CD4-positive, alpha-beta T cell treated with Interleukin-12 subunit alpha and Interleukin-12 subunit beta, for 1 hour (primary cell): ENCODE results near the gene HDHD5.
A peak's percentile ranks its signal among the peaks of the same experiment; 100 is the strongest.
"Not testable (repeated sequence)": the region's sequence is repeated elsewhere in the genome, so short reads cannot be mapped to it uniquely, and the experiment has no call there.

Experiments
- DNase-seq: peaks from one replicate; pipeline ENCODE4 v3.0.0-alpha.2; 2020

Gene HDHD5

GRCh38 chr22:17152971-17153370 is 6.1 kb downstream of the HDHD5 start:
- DNase-seq, result no peak

- no peak for DNase-seq
Observed at GRCh38 chr22:17152340-17152739, 6.7 kb downstream of the HDHD5 start.

- DNase-seq, result no peak
Observed at GRCh38 chr22:17149076-17149815, 9.8 kb downstream of the HDHD5 start.

- DNase-seq, result not testable (repeated sequence)
Observed at GRCh38 chr22:17147458-17147857, 11.6 kb downstream of the HDHD5 start.

GRCh38 chr22:17145021-17145680 is 13.9 kb downstream of the HDHD5 start:
- no peak for DNase-seq

GRCh38 chr22:17143826-17144225 is 15.3 kb downstream of the HDHD5 start:
- DNase-seq, result no peak

GRCh38 chr22:17143101-17143500 is 16.0 kb downstream of the HDHD5 start:
- DNase-seq, result no peak

- no peak for DNase-seq
Observed at GRCh38 chr22:17140826-17141766, 18.0 kb downstream of the HDHD5 start.

GRCh38 chr22:17140022-17140421 is 19.1 kb downstream of the HDHD5 start:
- no peak for DNase-seq

GRCh38 chr22:17138513-17138912 is 20.6 kb downstream of the HDHD5 start:
- DNase-seq, result no peak

GRCh38 chr22:17137861-17138425 is 21.1 kb downstream of the HDHD5 start:
- DNase-seq, result no peak

GRCh38 chr22:17137170-17137569 is 21.9 kb downstream of the HDHD5 start:
- no peak for DNase-seq

GRCh38 chr22:17135153-17135760 is 23.8 kb downstream of the HDHD5 start:
- DNase-seq, result no peak

GRCh38 chr22:17133137-17133536 is 25.9 kb downstream of the HDHD5 start:
- no peak for DNase-seq

- no peak for DNase-seq
Observed at GRCh38 chr22:17132112-17132511, 27.0 kb downstream of the HDHD5 start.

GRCh38 chr22:17131686-17132085 is 27.4 kb downstream of the HDHD5 start:
- no peak for DNase-seq

GRCh38 chr22:17130199-17130598 is 28.9 kb downstream of the HDHD5 start:
- DNase-seq, result no peak

- no peak for DNase-seq
Observed at GRCh38 chr22:17121233-17122195, 37.6 kb downstream of the HDHD5 start, which contains the start of gene TMEM121B. TSS of gene TMEM121B (minus strand) at chr22:17121360. CDS start at chr22:17121127, 233 bp downstream.

- DNase-seq, result no peak
Observed at GRCh38 chr22:17120711-17121232, 38.3 kb downstream of the HDHD5 start.

- DNase-seq, result peak; percentile 63
Observed at GRCh38 chr22:17120281-17120680, 38.8 kb downstream of the HDHD5 start.
